Measurements from ENCODE around the gene RGS10.

The RGS10 gene

GRCh38 chr10:119453313-119453712, 89.2 kb downstream of the RGS10 start:
- H3K4me3 ChIP-seq (ENCODE audit: low read depth in 1 of 2, low read length in 2 of 2) = no peak overlapping the region
- H3K36me3 ChIP-seq (ENCODE audit: control insufficient read depth in 1 of 2, insufficient read depth in 2 of 2, low read length in 2 of 2) = peaks cover 19 to 58% of the 10 kb centered on the region in 2 donors
- H3K27me3 ChIP-seq (ENCODE audit: low read depth, low read length) = no peaks in the 10 kb centered on the region
- H3K9me3 ChIP-seq (ENCODE audit: control insufficient read depth in 1 of 2, low read length in 2 of 2) = no peaks in the 10 kb centered on the region
- no peaks in the 10 kb centered on the region for H3K4me1 ChIP-seq (ENCODE audit: control insufficient read depth in 1 of 2, insufficient read depth in 2 of 2, low read length in 2 of 2)
- H3K27ac ChIP-seq (ENCODE audit: low read length) = no peak overlapping the region

- Histone ChIP-seq H3K4me3 (ENCODE audit: low read depth in 1 of 2, low read length in 2 of 2) (no peak overlapping the region), H3K27ac (ENCODE audit: low read length) (no peak overlapping the region), H3K9me3 (ENCODE audit: control insufficient read depth in 1 of 2, low read length in 2 of 2) (no peaks in the 10 kb centered on the region), H3K36me3 (ENCODE audit: control insufficient read depth in 1 of 2, insufficient read depth in 2 of 2, low read length in 2 of 2) (peaks cover 27 to 67% of the 10 kb centered on the region in 2 donors), H3K27me3 (ENCODE audit: low read depth, low read length) (no peaks in the 10 kb centered on the region), H3K4me1 (ENCODE audit: control insufficient read depth in 1 of 2, insufficient read depth in 2 of 2, low read length in 2 of 2) (no peaks in the 10 kb centered on the region)
Measured at GRCh38 chr10:119452396-119452795, 90.1 kb downstream of the RGS10 start.

DNA sequence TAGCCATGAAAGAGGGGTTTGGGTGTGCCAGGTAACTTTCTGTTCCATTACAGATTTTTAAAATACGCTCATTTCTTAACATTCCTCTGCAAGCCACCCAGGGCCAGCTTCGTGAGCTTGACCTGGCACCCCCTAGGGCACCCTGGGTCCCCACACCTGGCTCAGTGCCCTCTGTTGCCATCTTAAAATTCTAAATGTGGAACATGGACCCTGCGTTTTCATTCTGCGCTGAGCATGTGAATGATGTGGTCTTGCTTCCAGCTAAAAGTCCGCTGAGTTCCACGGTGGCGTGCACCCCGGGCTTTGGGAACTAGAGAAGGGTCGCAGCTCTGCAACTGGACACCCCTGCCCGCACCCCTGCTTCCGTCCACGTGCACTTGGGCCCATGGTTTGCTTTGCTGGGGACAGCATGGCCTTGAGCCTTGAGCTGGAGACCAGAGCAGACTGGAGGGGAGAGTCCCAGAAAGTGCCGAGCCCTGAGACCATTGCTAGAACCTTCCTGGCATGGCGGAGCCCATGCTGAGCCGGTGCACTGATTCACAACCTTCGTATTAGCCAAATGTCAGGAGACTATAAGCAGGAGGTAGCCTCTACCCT, 91.1 kb downstream of the RGS10 start:
- Histone ChIP-seq H3K4me3 (ENCODE audit: low read depth in 1 of 2, low read length in 2 of 2) (no peak overlapping the region), H3K27me3 (ENCODE audit: low read depth, low read length) (no peaks in the 10 kb centered on the region), H3K9me3 (ENCODE audit: control insufficient read depth in 1 of 2, low read length in 2 of 2) (no peaks in the 10 kb centered on the region), H3K27ac (ENCODE audit: low read length) (no peak overlapping the region), H3K4me1 (ENCODE audit: control insufficient read depth in 1 of 2, insufficient read depth in 2 of 2, low read length in 2 of 2) (no peaks in the 10 kb centered on the region), H3K36me3 (ENCODE audit: control insufficient read depth in 1 of 2, insufficient read depth in 2 of 2, low read length in 2 of 2) (peaks cover 30 to 73% of the 10 kb centered on the region in 2 donors)

GRCh38 chr10:119450606-119451299, 91.8 kb downstream of the RGS10 start:
- Histone ChIP-seq H3K36me3 (ENCODE audit: control insufficient read depth in 1 of 2, insufficient read depth in 2 of 2, low read length in 2 of 2) (peaks cover 30 to 67% of the 10 kb centered on the region in 2 donors), H3K4me1 (ENCODE audit: control insufficient read depth in 1 of 2, insufficient read depth in 2 of 2, low read length in 2 of 2) (no peaks in the 10 kb centered on the region), H3K27ac (ENCODE audit: low read length) (no peak overlapping the region)

More at GRCh38 chr10:119450606-119451299, 91.8 kb downstream of the RGS10 start:
- Histone ChIP-seq H3K4me3 (ENCODE audit: low read depth in 1 of 2, low read length in 2 of 2) (no peak overlapping the region), H3K27me3 (ENCODE audit: low read depth, low read length) (no peaks in the 10 kb centered on the region), H3K9me3 (ENCODE audit: control insufficient read depth in 1 of 2, low read length in 2 of 2) (no peaks in the 10 kb centered on the region)
